GM21737 (cell line): ENCODE data around the gene IRAK1.

Experiments
- ATAC-seq: cut with Tn5 transposase; IDR thresholded peaks from one replicate; pipeline ENCODE4 v1.9.1; 2021; ENCODE audit warnings: mild to moderate bottlenecking, moderate library complexity; ENCODE audit not compliant: unreplicated experiment

IRAK1 gene

GRCh38 chrX:154020536-154021115 lies 924 bp upstream of the IRAK1 start:
- ATAC-seq, result no peak

- peak; percentile 15 for ATAC-seq
Measured at GRCh38 chrX:154019061-154019621, 561 bp downstream of the IRAK1 start.

GRCh38 chrX:154018518-154019060 lies 1.1 kb downstream of the IRAK1 start:
- no peak for ATAC-seq

GRCh38 chrX:154017766-154018517 lies 1.8 kb downstream of the IRAK1 start:
- no peak for ATAC-seq

GRCh38 chrX:154016366-154017076 lies 3.2 kb downstream of the IRAK1 start:
- ATAC-seq, result no peak

GRCh38 chrX:154015581-154016264 lies 4.0 kb downstream of the IRAK1 start:
- ATAC-seq, result no peak

- no peak for ATAC-seq
Measured at GRCh38 chrX:154014429-154015380, 5.0 kb downstream of the IRAK1 start.

GRCh38 chrX:154013614-154014360 lies 5.9 kb downstream of the IRAK1 start:
- ATAC-seq, result no peak

GRCh38 chrX:154013001-154013421 lies 6.7 kb downstream of the IRAK1 start:
- no peak for ATAC-seq

GRCh38 chrX:154012336-154012991 lies 7.2 kb downstream of the IRAK1 start:
- no peak for ATAC-seq

GRCh38 chrX:154011376-154012335 lies 8.0 kb downstream of the IRAK1 start:
- ATAC-seq, result no peak

- no peak for ATAC-seq
Measured at GRCh38 chrX:154010330-154011087, 9.2 kb downstream of the IRAK1 start.

- no peak for ATAC-seq
Measured at GRCh38 chrX:154008521-154008920, 11.2 kb downstream of the IRAK1 start.

- no peak for ATAC-seq
Measured at GRCh38 chrX:154006947-154007346, 12.8 kb downstream of the IRAK1 start.

GRCh38 chrX:154004315-154004714 lies 15.4 kb downstream of the IRAK1 start:
- ATAC-seq, result no peak

GRCh38 chrX:154002215-154002719 lies 17.4 kb downstream of the IRAK1 start:
- ATAC-seq, result peak; percentile 50
